Small intestine (tissue), 7 donors: ENCODE measurements around the gene AK4. TPM values are rescaled to one million over a fixed set of nuclear protein-coding genes. Genes with fewer than 3 reads are reported as not detected.

ENCODE experiments used
- DNase-seq, 2 donors: peaks; one replicate each; pipeline versions ENCODE4 v3.0.0 to v3.0.0-alpha.2; 2013
- FAIRE-seq: peaks from 2 replicates; lab custom pipeline; 2012; peaks lifted over from hg19 to GRCh38; lab: Jason Lieb, UNC
- H3K27ac ChIP-seq, 3 donors: one replicate each; pipeline ENCODE4 v1.5.1; 2013; ENCODE audit warnings: low read length in 2 of 3, mild to moderate bottlenecking in 2 of 3, control low read depth in 1 of 3, inconsistent platforms in 1 of 3, low read depth in 1 of 3, moderate library complexity in 1 of 3
- H3K27me3 ChIP-seq, 3 donors: one replicate each; pipeline ENCODE4 v1.6.1; 2013; ENCODE audit warnings: low read length in 3 of 3, inconsistent platforms in 1 of 3; ENCODE audit not compliant: control insufficient read depth in 3 of 3, insufficient read depth in 3 of 3
- H3K36me3 ChIP-seq, 3 donors: one replicate each; pipeline ENCODE4 v1.6.1; 2013; ENCODE audit warnings: low read length in 3 of 3, inconsistent platforms in 1 of 3, low read depth in 1 of 3, mild to moderate bottlenecking in 1 of 3, moderate library complexity in 1 of 3; ENCODE audit not compliant: control insufficient read depth in 3 of 3, insufficient read depth in 2 of 3
- H3K4me1 ChIP-seq, 3 donors: one replicate each; pipeline ENCODE4 v1.6.1; 2013; ENCODE audit warnings: low read length in 2 of 3, inconsistent platforms in 1 of 3, low read depth in 1 of 3, mild to moderate bottlenecking in 1 of 3, moderate library complexity in 1 of 3; ENCODE audit not compliant: control insufficient read depth in 3 of 3, insufficient read depth in 2 of 3
- H3K4me3 ChIP-seq, 3 donors: one replicate each; pipeline ENCODE4 v1.5.1; 2013; ENCODE audit warnings: low read length in 3 of 3, control low read depth in 1 of 3, inconsistent platforms in 1 of 3, low read depth in 1 of 3, mild to moderate bottlenecking in 1 of 3, moderate library complexity in 1 of 3
- H3K9me3 ChIP-seq, 2 donors: one replicate each; pipeline ENCODE4 v1.6.1; 2013; ENCODE audit warnings: low read depth in 1 of 2, low read length in 1 of 2; ENCODE audit not compliant: control insufficient read depth in 2 of 2, insufficient read depth in 1 of 2
- WGBS, 3 donors: extraction: QIAGEN DNeasy Blood & Tissue Kit; methylation state at CpG; one replicate each; pipeline ENCODE4 v1.1.7; 2013; 5-methylcytosine and 5-hydroxymethylcytosine counted together
- polyA plus RNA-seq, 4 donors: library from polyadenylated mRNA; stranded (reverse) in 3 of 4; unstranded in 1 of 4; fragments of 200-250 nt in 3 of 4; fragments of 120-200 nt in 1 of 4; gene quantifications; one replicate each; pipeline versions ENCODE4 v1.2.1 to v1.2.3, GENCODE V29; 2013
- donor health status: healthy with polysubstance abuse.
- donor health status: control.
- donor health status: control.
- donor health status: Bipolar disorder and iron deficiency.
- donor health status: healthy.

The AK4 gene
- polyA plus RNA-seq, 4 donors, result 2.0 to 51.8 (median 4.6) TPM

DNA sequence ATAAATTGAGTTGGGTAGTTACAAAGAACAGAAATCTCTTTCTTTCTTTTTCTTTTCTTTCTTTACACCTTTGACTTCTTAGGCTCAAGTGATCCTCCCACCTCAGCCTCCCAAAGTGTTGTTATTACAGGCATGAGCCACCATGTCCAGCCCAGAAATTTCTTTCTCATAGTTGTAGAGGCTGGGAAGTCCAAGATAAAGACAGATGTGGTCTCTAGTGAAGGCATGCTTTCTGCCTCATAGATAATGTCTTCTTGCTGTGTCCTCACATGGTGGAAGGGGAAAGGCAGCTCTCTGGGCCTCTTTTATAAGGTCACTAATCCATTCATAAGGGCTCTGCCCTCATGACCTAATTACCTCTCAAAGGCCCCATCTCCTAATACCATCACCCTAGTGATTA is 97.3 kb downstream of the AK4 start:
- H3K4me3 ChIP-seq, result no peak overlapping the region
- FAIRE-seq (no peak), DNase-seq (no peak)
- H3K4me1 ChIP-seq, result peaks cover 0 to 4% (median 0%) of the 10 kb centered on the region in 3 donors
- H3K9me3 ChIP-seq, result no peaks in the 10 kb centered on the region
- no peaks in the 10 kb centered on the region for H3K27me3 ChIP-seq
- no peaks in the 10 kb centered on the region for H3K36me3 ChIP-seq
- H3K27ac ChIP-seq, result no peak overlapping the region

DNA sequence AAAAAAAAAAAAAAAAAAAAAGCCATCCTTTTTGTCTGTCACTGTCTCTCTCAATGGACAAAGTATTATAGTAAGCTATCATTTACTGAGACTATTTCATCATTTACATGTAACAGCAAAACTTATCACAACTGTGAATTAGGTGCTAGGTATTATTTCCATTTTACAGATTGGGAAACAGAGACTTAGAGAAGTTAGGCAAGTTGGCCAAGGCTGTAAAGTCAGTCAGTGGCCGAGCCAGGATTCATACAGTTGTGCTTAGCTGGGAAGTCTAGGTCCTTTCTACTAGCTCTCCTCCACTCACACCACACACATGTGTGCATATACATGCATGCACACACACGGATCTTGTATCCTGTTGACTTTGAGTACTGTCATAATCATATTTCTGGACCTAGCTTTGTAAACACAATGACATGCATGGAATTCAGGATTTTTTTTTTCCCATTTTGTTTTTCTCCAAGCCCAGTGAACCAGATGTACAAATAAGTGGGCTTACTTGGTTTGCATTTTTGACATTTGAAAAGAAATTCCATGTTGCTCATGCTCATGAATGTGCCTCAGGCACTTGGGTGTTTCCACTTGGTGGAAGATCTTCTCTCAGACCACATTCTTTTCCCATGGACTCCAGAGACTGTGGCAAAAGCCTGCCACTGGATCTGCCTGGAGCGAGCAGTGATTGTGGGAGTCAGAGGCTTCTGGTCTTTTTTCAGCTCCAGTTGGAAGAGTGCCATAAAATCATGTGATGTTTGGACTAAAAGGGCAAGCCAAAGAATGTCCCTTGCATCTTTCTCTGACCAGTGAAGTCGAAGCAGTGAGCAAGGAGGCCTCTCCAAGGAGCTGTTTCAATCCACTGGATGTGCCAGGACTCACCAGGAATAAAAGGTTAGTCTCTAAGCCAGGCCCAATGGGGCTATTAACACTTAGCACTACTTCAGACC is 99.7 kb downstream of the AK4 start:
- DNase-seq, result peak in 1 of 2 donors; percentile 76
- FAIRE-seq, result no peak
- no peaks in the 10 kb centered on the region for H3K36me3 ChIP-seq
- no peaks in the 10 kb centered on the region for H3K27me3 ChIP-seq
- WGBS, 3 donors, result 54 to 68% (median 59%) methylated on average over 4 of the region's 4 CpGs
- no peak overlapping the region for H3K4me3 ChIP-seq
- no peaks in the 10 kb centered on the region for H3K9me3 ChIP-seq
- no peak overlapping the region for H3K27ac ChIP-seq
- H3K4me1 ChIP-seq, result peaks cover 0 to 4% (median 0%) of the 10 kb centered on the region in 3 donors

DNA sequence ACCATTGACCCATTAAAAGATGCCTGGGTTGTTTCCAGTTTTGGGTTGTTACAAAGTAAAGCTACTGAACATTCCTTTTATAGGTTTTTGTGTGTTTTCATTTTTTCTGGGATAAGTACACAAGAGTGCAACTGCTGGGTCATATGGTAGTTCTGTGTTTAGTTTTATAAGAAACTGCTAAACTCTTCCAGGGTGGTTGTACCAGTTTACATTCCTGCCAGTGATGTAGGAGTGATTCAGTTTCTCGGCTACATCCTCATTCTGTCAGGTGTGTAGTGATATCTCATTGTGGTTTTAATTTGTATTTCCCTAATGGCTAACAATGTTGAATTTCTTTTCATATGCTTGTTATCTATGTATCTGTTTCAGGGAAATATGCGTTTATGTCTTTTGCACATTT is 102.8 kb downstream of the AK4 start:
- WGBS, 3 donors, result 76 to 91% (median 77%) methylated on average over 2 of the region's 2 CpGs
- H3K4me3 ChIP-seq, result no peak overlapping the region
- FAIRE-seq (no peak), DNase-seq (no peak)
- H3K4me1 ChIP-seq, result peaks cover 0 to 7% (median 2%) of the 10 kb centered on the region in 3 donors
- H3K27me3 ChIP-seq, result peaks cover 0 to 10% (median 4%) of the 10 kb centered on the region in 3 donors
- H3K9me3 ChIP-seq, result no peaks in the 10 kb centered on the region
- H3K27ac ChIP-seq, result no peak overlapping the region
- no peaks in the 10 kb centered on the region for H3K36me3 ChIP-seq

DNA sequence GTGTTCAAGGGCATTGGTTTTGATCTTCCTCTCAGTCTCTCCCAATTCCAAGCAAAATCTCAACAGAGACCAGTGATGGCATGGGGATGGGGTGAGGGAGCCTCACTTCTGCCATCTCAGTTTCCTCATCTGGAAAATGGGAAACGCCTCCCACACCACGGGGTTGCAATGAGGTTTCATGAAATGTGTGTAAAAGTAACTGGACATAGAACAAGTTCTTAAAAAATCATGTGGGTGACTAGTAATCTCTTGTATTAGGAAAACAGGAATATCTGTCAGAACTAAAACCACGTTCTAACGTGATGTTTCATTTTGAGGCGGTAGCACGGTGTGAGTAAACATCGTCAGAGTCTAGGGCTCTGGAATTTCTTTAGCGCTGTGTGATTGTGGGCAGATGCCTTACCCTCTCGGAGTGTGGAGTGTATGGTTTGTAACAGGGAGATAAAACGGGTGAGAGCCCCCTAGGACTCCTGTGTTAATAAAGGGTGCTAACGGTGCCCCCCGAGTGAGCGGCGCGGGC is 105.9 kb downstream of the AK4 start:
- Histone ChIP-seq H3K4me3 (peak overlapping the region; percentile 50 to 72 (median 51)), H3K4me1 (peaks cover 0 to 4% (median 2%) of the 10 kb centered on the region in 3 donors), H3K27me3 (peaks cover 0 to 10% (median 4%) of the 10 kb centered on the region in 3 donors), H3K36me3 (no peaks in the 10 kb centered on the region), H3K9me3 (no peaks in the 10 kb centered on the region), H3K27ac (no peak overlapping the region)
- WGBS, 3 donors, result 1 to 4% (median 3%) methylated on average over 15 of the region's 15 CpGs
- DNase-seq (no peak), FAIRE-seq (no peak)

DNA sequence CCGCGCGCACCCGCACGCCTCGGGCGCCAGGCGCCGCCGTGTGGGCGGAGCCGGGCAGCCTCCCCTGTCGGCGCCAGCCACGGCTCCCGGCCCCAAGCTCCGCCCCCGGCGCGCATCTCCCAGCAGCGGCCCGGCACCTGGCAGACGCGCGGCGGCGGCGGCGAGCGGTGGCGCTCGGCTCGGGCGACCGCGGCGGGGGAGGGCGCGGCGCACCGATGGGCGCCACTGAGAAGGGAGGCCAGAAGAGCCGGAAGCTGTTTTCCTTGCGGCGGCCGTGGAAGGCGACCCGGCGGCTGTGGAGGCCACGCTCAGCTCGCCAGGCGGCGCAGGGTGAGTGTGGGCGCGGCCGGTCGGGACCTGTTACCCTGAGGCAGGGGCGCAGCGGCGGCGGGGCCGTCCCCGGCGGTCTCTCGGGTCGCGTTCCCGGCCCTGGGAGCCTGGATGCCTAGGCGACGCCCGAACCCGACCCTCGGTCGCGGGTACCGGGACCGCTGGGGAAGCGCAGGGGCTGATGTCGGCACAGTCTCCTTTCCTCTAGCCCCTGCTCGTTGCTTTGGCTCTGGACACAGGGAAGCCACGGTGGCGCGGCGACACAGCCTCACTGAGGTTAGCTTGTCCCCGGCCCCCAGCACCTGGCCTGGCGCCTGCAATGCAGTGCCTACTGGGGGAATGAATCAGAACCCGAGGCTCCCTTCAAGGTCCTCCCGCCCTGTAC is 106.5 kb downstream of the AK4 start:
- Histone ChIP-seq H3K4me1 (peaks cover 0 to 4% (median 2%) of the 10 kb centered on the region in 3 donors), H3K36me3 (no peaks in the 10 kb centered on the region), H3K4me3 (peak overlapping the region; percentile 50 to 72 (median 51)), H3K27ac (no peak overlapping the region), H3K27me3 (peaks cover 0 to 10% (median 4%) of the 10 kb centered on the region in 3 donors), H3K9me3 (no peaks in the 10 kb centered on the region)
- DNase-seq (peak; percentile 73 to 91), FAIRE-seq (no peak)
- WGBS, 3 donors, result 0 to 1% (median 1%) methylated on average over 43 to 88 of the region's 88 CpGs

DNA sequence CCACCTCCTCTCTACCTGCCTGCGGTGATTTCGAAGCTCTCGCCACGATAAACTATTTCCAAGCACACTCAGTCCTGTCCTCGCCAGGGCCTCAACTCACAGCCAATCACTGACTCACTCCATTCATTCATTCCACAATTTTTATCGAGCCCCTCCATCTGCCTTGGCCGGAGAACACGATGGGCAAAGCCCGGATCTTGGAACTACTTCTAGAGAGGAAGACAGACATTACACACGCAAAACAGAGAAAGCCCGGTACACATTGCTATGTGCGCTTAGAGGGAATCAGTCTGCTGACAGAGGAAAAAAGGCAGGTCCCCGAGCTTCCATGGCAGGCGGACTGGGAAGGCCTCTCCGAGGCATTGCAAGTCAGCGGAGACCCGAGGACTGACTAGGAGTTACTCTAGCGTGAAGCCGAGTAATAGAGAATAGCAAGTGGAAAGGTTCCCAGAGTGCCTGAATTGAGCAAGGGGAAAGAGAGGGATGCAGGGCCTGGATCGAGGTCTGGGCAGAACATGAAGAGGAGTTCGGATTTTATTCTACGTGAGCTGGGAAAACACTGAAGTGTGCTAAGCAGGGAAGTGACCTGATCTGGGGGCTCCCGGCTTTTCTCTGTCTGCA is 107.1 kb downstream of the AK4 start:
- Histone ChIP-seq H3K27ac (no peak overlapping the region), H3K9me3 (no peaks in the 10 kb centered on the region), H3K4me3 (peak overlapping the region in 2 of 3 donors; percentile 47 to 72), H3K27me3 (peaks cover 0 to 10% (median 4%) of the 10 kb centered on the region in 3 donors), H3K36me3 (no peaks in the 10 kb centered on the region), H3K4me1 (peaks cover 0 to 4% (median 2%) of the 10 kb centered on the region in 3 donors)
- 16 to 22% (median 16%) methylated on average over 23 of the region's 23 CpGs for WGBS, 3 donors
- FAIRE-seq (no peak), DNase-seq (no peak)

DNA sequence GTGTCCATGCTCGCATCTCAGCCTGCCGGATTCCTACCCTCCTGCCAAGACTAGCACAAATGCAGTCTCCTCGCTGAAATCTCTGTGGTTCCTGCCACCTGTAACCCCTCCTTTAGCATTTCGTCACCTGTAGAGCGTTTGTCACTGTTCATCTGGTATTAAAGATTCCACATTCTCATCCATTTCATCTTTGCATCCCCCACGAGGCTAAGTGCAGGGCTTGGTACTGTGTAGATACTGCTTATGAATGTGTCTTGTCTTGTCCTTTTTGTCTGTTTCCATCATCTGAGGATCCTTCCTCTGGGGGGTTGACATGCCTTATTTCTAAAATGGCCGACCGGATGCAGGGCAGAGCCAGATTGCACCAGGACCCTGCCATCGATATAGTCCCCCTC is 107.7 kb downstream of the AK4 start:
- WGBS, 3 donors, result 81 to 87% (median 81%) methylated on average over 9 of the region's 9 CpGs
- Histone ChIP-seq H3K4me3 (no peak overlapping the region), H3K27ac (no peak overlapping the region), H3K27me3 (peaks cover 0 to 10% (median 4%) of the 10 kb centered on the region in 3 donors), H3K4me1 (peaks cover 0 to 4% (median 2%) of the 10 kb centered on the region in 3 donors), H3K36me3 (no peaks in the 10 kb centered on the region), H3K9me3 (no peaks in the 10 kb centered on the region)
- DNase-seq (no peak), FAIRE-seq (no peak)
